GM12865 (cell line): ENCODE results near the gene BLID.

ENCODE experiments used
- DNase-seq: peaks from one replicate; pipeline ENCODE4 v3.0.0; 2010; ENCODE audit warnings: low read depth
- H3K4me3 ChIP-seq: 2 replicates; pipeline ENCODE4 v1.5.1; 2011; ENCODE audit warnings: mild to moderate bottlenecking, low read depth, low read length, control low read depth
- TF ChIP-seq, protein P1 (sequence below): IDR thresholded peaks from 2 replicates; pipeline ENCODE4 v1.5.1; 2011; ENCODE audit warnings: low read length, control low read depth, low read depth, inconsistent platforms; ENCODE audit not compliant: insufficient read depth; ENCODE audit errors: missing control alignments

BLID gene

DNA sequence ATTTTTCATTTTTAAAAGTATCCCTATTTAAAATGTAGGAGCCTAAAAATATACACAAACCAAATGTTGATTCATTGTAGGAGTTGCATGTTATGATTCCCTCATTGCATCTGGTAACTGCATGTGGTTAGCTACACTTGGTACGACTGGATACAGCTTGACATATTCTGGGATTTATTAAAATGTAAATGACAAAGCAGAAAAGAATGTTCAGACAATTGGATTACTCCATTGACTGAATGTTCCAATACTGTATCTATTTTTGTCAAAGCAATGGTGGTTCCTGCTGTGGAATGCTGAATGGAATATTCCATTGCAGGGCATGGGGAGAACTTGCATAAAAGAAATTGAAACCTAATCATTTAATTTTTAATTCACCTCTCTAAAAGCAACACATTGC is 30.8 kb downstream of the BLID start:
- TF ChIP-seq, protein P1, sequence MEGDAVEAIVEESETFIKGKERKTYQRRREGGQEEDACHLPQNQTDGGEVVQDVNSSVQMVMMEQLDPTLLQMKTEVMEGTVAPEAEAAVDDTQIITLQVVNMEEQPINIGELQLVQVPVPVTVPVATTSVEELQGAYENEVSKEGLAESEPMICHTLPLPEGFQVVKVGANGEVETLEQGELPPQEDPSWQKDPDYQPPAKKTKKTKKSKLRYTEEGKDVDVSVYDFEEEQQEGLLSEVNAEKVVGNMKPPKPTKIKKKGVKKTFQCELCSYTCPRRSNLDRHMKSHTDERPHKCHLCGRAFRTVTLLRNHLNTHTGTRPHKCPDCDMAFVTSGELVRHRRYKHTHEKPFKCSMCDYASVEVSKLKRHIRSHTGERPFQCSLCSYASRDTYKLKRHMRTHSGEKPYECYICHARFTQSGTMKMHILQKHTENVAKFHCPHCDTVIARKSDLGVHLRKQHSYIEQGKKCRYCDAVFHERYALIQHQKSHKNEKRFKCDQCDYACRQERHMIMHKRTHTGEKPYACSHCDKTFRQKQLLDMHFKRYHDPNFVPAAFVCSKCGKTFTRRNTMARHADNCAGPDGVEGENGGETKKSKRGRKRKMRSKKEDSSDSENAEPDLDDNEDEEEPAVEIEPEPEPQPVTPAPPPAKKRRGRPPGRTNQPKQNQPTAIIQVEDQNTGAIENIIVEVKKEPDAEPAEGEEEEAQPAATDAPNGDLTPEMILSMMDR: no peak
- DNase-seq: no peak

GRCh38 chr11:122082205-122082604 is 33.8 kb downstream of the BLID start:
- DNase-seq: no peak

More for the DNA sequence above, 30.8 kb downstream of the BLID start:
- H3K4me3 ChIP-seq: no peak overlapping the region

GRCh38 chr11:122081073-122081472 is 34.9 kb downstream of the BLID start:
- no peak overlapping the region for H3K4me3 ChIP-seq
- TF ChIP-seq, protein P1: no peak
- DNase-seq: no peak

More at GRCh38 chr11:122082205-122082604, 33.8 kb downstream of the BLID start:
- H3K4me3 ChIP-seq: no peak overlapping the region
- TF ChIP-seq, protein P1: no peak

DNA sequence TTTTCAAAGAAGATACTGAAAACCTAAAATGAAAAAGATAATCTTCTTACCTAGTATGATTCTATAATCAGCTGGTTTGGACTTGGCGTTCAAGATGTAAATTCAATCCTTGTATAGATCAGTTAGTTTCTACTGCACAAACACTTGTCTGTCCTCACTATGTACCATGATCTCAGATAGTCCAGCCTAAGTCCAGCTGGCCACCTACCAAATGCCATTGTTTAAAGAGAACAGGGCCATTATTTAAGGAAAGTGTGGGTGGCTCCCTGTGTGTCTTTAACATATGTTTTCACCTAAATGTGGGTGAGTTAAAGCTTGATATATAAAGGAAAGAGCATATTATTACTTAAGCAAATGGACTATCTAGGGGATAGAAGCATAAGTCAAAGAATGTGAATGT is 38.6 kb downstream of the BLID start:
- H3K4me3 ChIP-seq: no peak overlapping the region
- DNase-seq: no peak
- TF ChIP-seq, protein P1: no peak

DNA sequence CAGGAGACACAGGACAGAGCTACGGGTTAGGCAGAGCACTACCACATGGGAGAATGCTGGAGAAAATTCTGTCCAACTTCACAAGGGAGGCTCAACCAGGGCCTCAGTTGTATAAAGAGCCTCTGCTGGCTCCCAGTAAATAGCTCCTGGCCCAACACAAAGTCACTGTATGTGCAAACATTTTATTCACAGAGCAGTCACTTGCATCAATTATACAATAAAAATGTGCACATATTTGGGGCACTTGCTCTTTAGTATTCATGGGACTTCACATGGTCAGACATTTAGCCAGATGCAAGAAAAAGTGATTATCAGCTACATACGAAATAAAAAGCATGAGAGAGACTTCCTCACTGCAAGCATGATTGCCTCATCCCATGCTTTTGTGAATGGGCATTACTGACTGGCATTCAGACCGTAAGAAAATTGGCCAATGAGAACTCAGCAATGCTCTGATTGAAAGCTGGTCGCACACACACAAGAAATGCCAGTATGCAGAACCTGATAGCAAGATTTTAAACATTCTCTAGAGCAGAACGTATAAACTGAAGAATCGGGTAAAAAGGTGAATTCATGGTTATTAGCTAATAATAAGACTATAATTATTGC is 39.4 kb downstream of the BLID start:
- TF ChIP-seq, protein P1: no peak
- DNase-seq: no peak
- no peak overlapping the region for H3K4me3 ChIP-seq

GRCh38 chr11:122075016-122075415 is 41.0 kb downstream of the BLID start:
- no peak overlapping the region for H3K4me3 ChIP-seq
- no peak for DNase-seq
- TF ChIP-seq, protein P1: no peak

- TF ChIP-seq, protein P1: no peak
- no peak for DNase-seq
- no peak overlapping the region for H3K4me3 ChIP-seq
Observed at GRCh38 chr11:122074022-122074421, 42.0 kb downstream of the BLID start.
